Measurements from ENCODE around the gene F2RL2.
"Not testable (repeated sequence)": the region's sequence is repeated elsewhere in the genome, so short reads cannot be mapped to it uniquely, and the experiment has no call there.

The F2RL2 gene

DNA sequence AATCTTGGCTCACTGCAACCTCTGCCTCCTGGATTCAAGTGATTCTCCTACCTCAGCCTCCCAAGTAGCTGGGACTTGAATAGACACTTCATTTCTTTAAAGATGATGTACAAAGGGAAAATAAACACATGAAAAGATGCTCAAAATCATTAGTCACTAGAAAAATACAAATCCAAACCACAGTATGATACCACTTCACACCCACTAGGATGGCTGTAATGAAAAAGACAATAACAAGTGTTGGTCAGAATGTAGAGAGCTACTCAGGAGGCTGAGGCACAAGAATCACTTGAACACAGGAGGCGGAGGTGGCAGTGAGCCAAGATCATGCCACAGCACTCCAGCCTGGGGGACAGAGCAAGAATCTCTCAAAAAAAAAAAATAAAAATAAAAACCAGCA is 13.0 kb downstream of the F2RL2 start:
- no peak for TF ChIP-seq CTCF (IDR thresholded peaks at IDR 0.05; ENCODE audit: insufficient read depth, missing control alignments)
- DNase-seq (ENCODE audit: insufficient read length, low spot score) (no peak), FAIRE-seq (no peak)

GRCh38 chr5:76608833-76609232 is 14.4 kb downstream of the F2RL2 start:
- no peak for DNase-seq (ENCODE audit: insufficient read length, low spot score)
- FAIRE-seq: no peak
- TF ChIP-seq CTCF (IDR thresholded peaks at IDR 0.05; ENCODE audit: insufficient read depth, missing control alignments): no peak

DNA sequence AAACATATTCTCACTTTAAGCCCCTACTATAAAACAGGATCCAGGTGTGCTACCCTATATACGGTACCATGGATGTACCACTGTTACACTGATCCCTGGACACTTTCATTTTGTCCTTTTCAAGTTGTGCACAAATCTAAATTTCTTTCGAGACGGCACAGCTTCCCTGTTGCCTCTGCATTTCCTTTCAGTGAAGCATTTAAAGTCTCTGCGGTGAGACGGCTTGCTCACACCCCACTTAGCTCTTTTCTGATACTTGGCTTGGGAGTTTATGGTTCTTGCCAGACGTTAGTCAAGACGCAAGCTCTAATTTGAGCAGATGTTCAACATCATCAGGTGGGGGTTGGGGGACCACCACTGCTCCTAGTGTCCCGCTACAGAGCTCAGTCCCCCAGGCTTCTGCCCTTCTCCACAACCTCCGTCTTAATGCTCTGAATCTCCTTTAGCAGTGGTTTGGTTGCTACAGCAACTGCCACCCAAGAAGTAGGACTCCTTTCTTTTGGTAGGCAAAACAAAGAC is 15.8 kb downstream of the F2RL2 start:
- DNase-seq (ENCODE audit: insufficient read length, low spot score) (no peak), FAIRE-seq (no peak)
- TF ChIP-seq CTCF (IDR thresholded peaks at IDR 0.05; ENCODE audit: insufficient read depth, missing control alignments): no peak

GRCh38 chr5:76606701-76607100 is 16.5 kb downstream of the F2RL2 start:
- DNase-seq (ENCODE audit: insufficient read length, low spot score) (no peak), FAIRE-seq (no peak)
- TF ChIP-seq CTCF (IDR thresholded peaks at IDR 0.05; ENCODE audit: insufficient read depth, missing control alignments): no peak

- DNase-seq (ENCODE audit: insufficient read length, low spot score) (no peak), FAIRE-seq (no peak)
- TF ChIP-seq CTCF (IDR thresholded peaks at IDR 0.05; ENCODE audit: insufficient read depth, missing control alignments): no peak
Observed at GRCh38 chr5:76604838-76605237, 18.4 kb downstream of the F2RL2 start.

DNA sequence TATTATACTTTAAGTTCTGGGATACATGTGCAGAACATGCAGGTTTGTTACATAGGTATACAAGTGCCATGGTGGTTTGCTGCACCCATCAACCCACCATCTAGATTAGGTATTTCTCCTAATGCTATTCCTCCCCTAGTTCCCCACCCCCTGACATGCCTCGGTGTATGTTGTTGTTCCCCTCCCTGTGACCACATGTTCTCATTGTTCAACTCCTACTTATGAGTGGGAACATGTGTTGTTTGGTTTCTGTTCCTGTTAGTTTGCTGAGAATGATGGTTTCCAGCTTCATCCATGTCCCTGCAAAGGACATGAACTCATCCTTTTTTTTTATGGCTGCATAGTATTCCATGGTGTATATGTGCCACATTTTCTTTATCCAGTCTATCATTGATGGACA is 19.2 kb downstream of the F2RL2 start:
- not testable (repeated sequence) for DNase-seq (ENCODE audit: insufficient read length, low spot score); FAIRE-seq

DNA sequence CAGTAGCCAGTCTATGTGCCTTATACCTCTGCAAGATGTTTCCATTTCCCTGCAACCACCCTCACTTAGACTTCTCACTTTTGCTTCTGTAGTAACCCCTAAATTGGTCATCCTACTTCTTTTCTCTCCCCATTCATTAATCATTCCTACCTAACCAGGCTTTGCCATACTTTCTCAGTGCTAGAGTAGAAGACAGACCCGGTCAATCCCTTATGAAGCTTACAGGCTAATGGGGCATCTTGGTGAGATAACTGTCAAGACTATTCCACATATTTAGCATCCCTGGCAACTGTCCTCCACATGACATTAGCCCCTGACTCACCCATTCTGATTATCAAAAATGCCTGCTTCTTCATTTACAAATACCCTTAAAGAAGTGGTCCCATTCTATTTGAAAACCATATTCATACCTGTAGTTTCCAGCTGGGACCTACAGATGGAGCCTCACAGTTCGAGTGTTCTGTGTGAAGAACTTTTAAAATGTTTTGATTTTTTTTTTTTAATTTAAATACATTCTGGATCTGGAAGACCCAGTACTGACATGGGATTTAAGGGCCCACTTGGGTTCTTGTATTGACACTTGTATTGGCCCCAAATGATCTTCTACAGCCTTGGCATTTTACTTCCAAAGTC is 21.0 kb downstream of the F2RL2 start:
- DNase-seq (ENCODE audit: insufficient read length, low spot score): no peak
- FAIRE-seq: no peak
- TF ChIP-seq CTCF (IDR thresholded peaks at IDR 0.05; ENCODE audit: insufficient read depth, missing control alignments): peak; percentile 8

DNA sequence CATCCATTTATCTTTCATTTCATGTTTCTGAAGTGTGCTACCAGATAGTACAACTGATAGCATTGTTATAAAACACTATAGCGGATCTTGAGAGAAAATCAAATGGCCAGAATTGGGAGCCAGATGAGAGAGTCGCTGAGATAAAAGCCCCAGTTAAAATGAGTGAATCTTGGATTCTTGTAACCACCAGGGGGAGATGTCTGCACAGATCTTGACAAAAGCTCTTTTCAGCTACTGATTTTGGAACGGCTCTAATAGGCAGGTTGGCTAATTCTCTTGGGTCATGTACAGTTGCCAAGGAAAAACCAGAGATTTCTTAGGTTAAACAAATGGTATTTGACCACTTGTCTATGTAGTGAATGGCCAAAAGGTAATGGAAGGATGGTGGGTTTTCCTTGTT is 21.7 kb downstream of the F2RL2 start:
- peak; percentile 55 for FAIRE-seq
- peak; percentile 75 for TF ChIP-seq CTCF (IDR thresholded peaks at IDR 0.05; ENCODE audit: insufficient read depth, missing control alignments)
- DNase-seq (ENCODE audit: insufficient read length, low spot score): no peak

All from D721Med (cell line).